Nephron (organoid): ENCODE results near the gene RREB1.

ENCODE experiments used
- H3K27ac Mint-ChIP-seq, 3 experiments: 2 replicates each; pipeline ENCODE4 v1.8.0; 2020; ENCODE audit warnings: mixed read lengths in 3 of 3, mild to moderate bottlenecking in 2 of 3, moderate library complexity in 1 of 3
- H3K27me3 Mint-ChIP-seq: 2 replicates; pipeline ENCODE4 v1.8.0; 2021; ENCODE audit warnings: low read depth, mild to moderate bottlenecking, moderate library complexity, mixed read lengths
- H3K36me3 Mint-ChIP-seq: 2 replicates; pipeline ENCODE4 v1.8.0; 2020; ENCODE audit warnings: low read depth, mixed read lengths
- H3K4me1 Mint-ChIP-seq: 2 replicates; pipeline ENCODE4 v1.8.0; 2020; ENCODE audit warnings: mixed read lengths
- H3K4me3 Mint-ChIP-seq, 3 experiments: 2 replicates each; pipeline ENCODE4 v1.8.0; 2020; ENCODE audit warnings: mild to moderate bottlenecking in 3 of 3, mixed read lengths in 3 of 3, moderate library complexity in 2 of 3
- H3K9me3 Mint-ChIP-seq: 2 replicates; pipeline ENCODE4 v1.8.0; 2020; ENCODE audit warnings: mixed read lengths
- TF ChIP-seq, protein P1 (sequence below), 3 experiments: fragments of 200-600 bp; sonication (generic); IDR thresholded peaks; one replicate each; pipeline ENCODE4 v1.5.0; 2021; ENCODE audit warnings: antibody characterized with exemption in 3 of 3; ENCODE audit not compliant: unreplicated experiment in 3 of 3

Gene RREB1

DNA sequence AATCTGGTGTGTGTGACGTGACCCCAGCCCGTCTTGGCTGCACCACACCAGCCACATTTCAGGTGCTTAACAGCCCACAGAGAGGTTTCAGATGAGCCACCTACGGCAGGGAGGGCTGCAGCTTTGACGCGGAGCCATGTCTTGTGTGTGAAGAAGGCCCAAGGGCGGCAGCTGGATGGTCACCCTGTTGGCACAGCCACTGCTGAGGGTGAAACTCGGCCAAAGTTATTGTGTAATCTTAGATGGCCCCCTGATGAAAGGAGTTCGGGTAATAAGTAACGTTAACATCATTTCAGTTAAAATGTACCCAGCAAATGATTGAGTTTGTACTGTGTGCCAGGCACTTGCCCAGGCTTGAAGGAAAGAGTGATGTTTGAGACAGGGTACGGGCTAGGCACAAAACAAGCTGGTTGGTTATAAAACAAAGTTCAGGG lies 108.1 kb downstream of the RREB1 start:
- Mint-ChIP-seq H3K9me3 (no peaks in the 10 kb centered on the region), H3K27ac (peak overlapping the region; percentile 79 to 89 (median 86)), H3K36me3 (peaks cover 67% of the 10 kb centered on the region), H3K4me1 (peaks cover 86% of the 10 kb centered on the region), H3K27me3 (no peaks in the 10 kb centered on the region), H3K4me3 (peak overlapping the region in 1 of 3 experiments; percentile 30)
- TF ChIP-seq, protein P1, sequence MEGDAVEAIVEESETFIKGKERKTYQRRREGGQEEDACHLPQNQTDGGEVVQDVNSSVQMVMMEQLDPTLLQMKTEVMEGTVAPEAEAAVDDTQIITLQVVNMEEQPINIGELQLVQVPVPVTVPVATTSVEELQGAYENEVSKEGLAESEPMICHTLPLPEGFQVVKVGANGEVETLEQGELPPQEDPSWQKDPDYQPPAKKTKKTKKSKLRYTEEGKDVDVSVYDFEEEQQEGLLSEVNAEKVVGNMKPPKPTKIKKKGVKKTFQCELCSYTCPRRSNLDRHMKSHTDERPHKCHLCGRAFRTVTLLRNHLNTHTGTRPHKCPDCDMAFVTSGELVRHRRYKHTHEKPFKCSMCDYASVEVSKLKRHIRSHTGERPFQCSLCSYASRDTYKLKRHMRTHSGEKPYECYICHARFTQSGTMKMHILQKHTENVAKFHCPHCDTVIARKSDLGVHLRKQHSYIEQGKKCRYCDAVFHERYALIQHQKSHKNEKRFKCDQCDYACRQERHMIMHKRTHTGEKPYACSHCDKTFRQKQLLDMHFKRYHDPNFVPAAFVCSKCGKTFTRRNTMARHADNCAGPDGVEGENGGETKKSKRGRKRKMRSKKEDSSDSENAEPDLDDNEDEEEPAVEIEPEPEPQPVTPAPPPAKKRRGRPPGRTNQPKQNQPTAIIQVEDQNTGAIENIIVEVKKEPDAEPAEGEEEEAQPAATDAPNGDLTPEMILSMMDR (IDR thresholded peaks at IDR 0.05; ENCODE audit: unreplicated experiment in 3 of 3), result no peak

DNA sequence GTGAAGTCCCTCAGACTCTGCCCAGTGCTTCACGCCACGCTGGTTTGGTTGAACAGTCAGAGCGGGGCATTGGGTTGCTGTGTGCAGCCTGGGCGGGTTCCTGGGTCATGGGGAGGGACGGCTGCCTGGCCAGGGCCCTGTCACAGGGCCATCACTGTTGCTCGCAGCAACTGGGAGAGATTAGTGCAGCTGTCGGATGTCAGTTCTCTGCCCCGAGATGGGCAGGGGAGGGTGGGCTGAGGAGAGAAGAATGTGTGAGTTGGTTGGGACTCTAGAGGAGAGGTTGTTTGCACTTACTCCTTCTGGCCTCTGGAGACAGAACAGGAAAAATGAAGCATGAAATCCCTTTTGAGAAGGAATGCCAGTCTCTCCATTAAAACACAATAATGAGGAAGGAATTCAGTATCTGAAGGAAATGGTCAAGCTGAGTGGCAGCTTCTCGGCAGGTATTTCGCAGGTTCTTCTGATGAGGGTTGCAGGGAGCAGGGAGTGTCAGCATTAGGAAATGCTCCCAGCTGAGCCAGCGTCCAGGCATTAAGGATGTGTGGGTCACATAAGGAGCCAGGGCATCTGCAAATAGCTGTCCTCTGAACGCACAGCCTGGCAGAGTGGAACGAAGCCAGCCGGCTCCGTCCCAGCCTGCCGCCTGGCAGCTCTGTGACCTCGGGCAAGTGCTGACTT lies 109.3 kb downstream of the RREB1 start:
- no peaks in the 10 kb centered on the region for H3K9me3 Mint-ChIP-seq
- peak overlapping the region in 2 of 3 experiments; percentile 4 to 62 for H3K4me3 Mint-ChIP-seq

DNA sequence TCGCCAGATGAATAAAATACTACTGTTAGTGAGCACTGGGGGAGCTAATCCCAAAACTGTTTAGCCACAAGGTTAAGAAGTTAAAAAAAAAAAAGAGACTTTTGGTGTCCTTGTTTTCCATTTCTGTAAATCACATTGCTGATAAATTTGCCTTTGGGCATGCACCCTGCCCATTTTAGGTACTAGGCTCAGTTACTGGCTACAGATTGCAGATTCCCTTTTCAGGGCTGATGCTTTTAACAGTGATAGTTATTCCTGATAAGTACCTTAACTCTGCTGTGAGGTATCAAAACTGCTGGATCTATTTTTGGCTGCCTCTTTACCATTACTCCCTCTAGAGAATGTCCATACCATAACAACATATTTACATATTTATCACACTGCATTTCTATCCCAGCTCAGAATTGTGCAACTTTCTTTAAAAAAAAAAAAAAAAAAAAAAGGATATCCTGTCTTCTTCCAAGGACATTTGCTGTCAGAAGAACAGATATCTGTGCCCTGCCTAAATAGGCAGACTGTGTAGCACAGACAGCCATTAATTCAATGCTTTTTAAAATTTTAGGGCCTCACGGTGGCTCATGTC lies 110.7 kb downstream of the RREB1 start:
- Mint-ChIP-seq H3K9me3 (no peaks in the 10 kb centered on the region), H3K27me3 (no peaks in the 10 kb centered on the region), H3K4me1 (peaks cover 68% of the 10 kb centered on the region), H3K27ac (peak overlapping the region; percentile 56 to 64 (median 60)), H3K36me3 (peaks cover 59% of the 10 kb centered on the region), H3K4me3 (peak overlapping the region in 1 of 3 experiments; percentile 38)
- TF ChIP-seq, protein P1 (IDR thresholded peaks at IDR 0.05; ENCODE audit: unreplicated experiment in 3 of 3), result no peak

More for the DNA sequence above, 109.3 kb downstream of the RREB1 start:
- H3K27me3 Mint-ChIP-seq, result no peaks in the 10 kb centered on the region
- peaks cover 79% of the 10 kb centered on the region for H3K4me1 Mint-ChIP-seq
- TF ChIP-seq, protein P1 (IDR thresholded peaks at IDR 0.05; ENCODE audit: unreplicated experiment in 3 of 3), result peak in 2 of 3 experiments; percentile 29 to 31
- peak overlapping the region; percentile 79 to 89 (median 86) for H3K27ac Mint-ChIP-seq
- peaks cover 66% of the 10 kb centered on the region for H3K36me3 Mint-ChIP-seq

DNA sequence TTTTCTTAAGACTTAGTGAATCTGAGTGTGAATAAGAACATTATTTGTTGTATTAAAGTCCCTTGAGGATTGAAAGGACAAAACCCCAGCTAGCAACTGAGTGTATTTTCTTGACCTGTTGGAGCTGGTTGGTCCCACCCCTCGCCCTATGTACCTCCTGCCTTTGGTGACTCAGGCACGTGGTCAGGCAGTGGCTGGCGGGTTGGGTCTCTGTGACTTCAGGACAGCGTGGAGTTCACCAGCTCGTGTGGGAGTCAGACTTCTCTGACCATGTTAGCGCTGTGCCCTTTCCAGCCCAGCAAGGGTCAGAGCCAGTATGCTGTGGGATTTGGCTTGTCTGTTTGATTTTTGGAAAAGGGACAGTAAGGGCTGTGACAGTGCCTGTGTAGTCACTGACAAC lies 111.5 kb downstream of the RREB1 start:
- Mint-ChIP-seq H3K27ac (peak overlapping the region in 1 of 3 experiments; percentile 75), H3K4me3 (no peak overlapping the region), H3K27me3 (no peaks in the 10 kb centered on the region), H3K9me3 (no peaks in the 10 kb centered on the region), H3K36me3 (peaks cover 58% of the 10 kb centered on the region), H3K4me1 (peaks cover 59% of the 10 kb centered on the region)
- TF ChIP-seq, protein P1 (IDR thresholded peaks at IDR 0.05; ENCODE audit: unreplicated experiment in 3 of 3), result no peak

GRCh38 chr6:7222197-7222596 lies 114.4 kb downstream of the RREB1 start:
- TF ChIP-seq, protein P1 (IDR thresholded peaks at IDR 0.05; ENCODE audit: unreplicated experiment in 3 of 3), result no peak
- Mint-ChIP-seq H3K4me1 (peaks cover 31% of the 10 kb centered on the region), H3K9me3 (no peaks in the 10 kb centered on the region), H3K27ac (no peak overlapping the region), H3K36me3 (peaks cover 53% of the 10 kb centered on the region), H3K4me3 (no peak overlapping the region), H3K27me3 (no peaks in the 10 kb centered on the region)
